H9 (cell line): ENCODE measurements around the gene LRRC41. TPM values are rescaled to one million over a fixed set of nuclear protein-coding genes. Genes with fewer than 3 reads are reported as not detected.
"Not testable (repeated sequence)": the region's sequence is repeated elsewhere in the genome, so short reads cannot be mapped to it uniquely, and the experiment has no call there.

Experiments used
- DNase-seq: peaks from one replicate; pipeline ENCODE4 v3.0.0-alpha.2; 2017
- H2AFZ ChIP-seq: one replicate; pipeline ENCODE4 v1.6.1; 2013; ENCODE audit warnings: mild to moderate bottlenecking, low read length, control low read depth, moderate library complexity
- H2AK5ac ChIP-seq: 2 replicates; pipeline ENCODE4 v1.6.1; 2013; ENCODE audit warnings: low read length, control low read depth, mixed read lengths; ENCODE audit not compliant: insufficient read length
- H2BK120ac ChIP-seq: one replicate; pipeline ENCODE4 v1.6.1; 2013; ENCODE audit warnings: low read depth, mild to moderate bottlenecking, low read length, control low read depth, inconsistent platforms; ENCODE audit not compliant: poor library complexity, severe bottlenecking
- H2BK12ac ChIP-seq: 2 replicates; pipeline ENCODE4 v1.6.1; 2013; ENCODE audit warnings: low read length, control low read depth, mixed read lengths, low read depth; ENCODE audit not compliant: insufficient read length
- H2BK15ac ChIP-seq: 2 replicates; pipeline ENCODE4 v1.6.1; 2013; ENCODE audit warnings: low read depth, low read length, control low read depth
- H2BK20ac ChIP-seq: one replicate; pipeline ENCODE4 v1.6.1; 2013; ENCODE audit warnings: low read depth, mild to moderate bottlenecking, low read length, control low read depth, inconsistent platforms; ENCODE audit not compliant: poor library complexity, severe bottlenecking
- H2BK5ac ChIP-seq: 2 replicates; pipeline ENCODE4 v1.6.1; 2013; ENCODE audit warnings: low read length, control low read depth, mixed read lengths; ENCODE audit not compliant: insufficient read length
- H3K14ac ChIP-seq: 2 replicates; pipeline ENCODE4 v1.6.1; 2013; ENCODE audit warnings: low read length, control low read depth; ENCODE audit not compliant: insufficient read depth
- H3K18ac ChIP-seq: 2 replicates; pipeline ENCODE4 v1.6.1; 2013; ENCODE audit warnings: low read depth, mild to moderate bottlenecking, mixed read lengths, low read length, control low read depth; ENCODE audit not compliant: insufficient read length
- H3K23ac ChIP-seq: 2 replicates; pipeline ENCODE4 v1.6.1; 2013; ENCODE audit warnings: low read length, control low read depth, mixed read lengths, low read depth; ENCODE audit not compliant: insufficient read length
- H3K23me2 ChIP-seq: 2 replicates; pipeline ENCODE4 v1.6.1; 2013; ENCODE audit warnings: low read depth, mild to moderate bottlenecking, mixed read lengths, low read length, control low read depth; ENCODE audit not compliant: insufficient read length, poor library complexity, severe bottlenecking
- H3K27ac ChIP-seq: 2 replicates; pipeline ENCODE4 v1.5.1; 2013; ENCODE audit warnings: low read length, control low read depth, mixed read lengths, low read depth; ENCODE audit not compliant: insufficient read length
- H3K27me3 ChIP-seq: 2 replicates; pipeline ENCODE4 v1.6.1; 2013; ENCODE audit warnings: low read length, control low read depth, inconsistent platforms; ENCODE audit not compliant: insufficient read depth
- H3K4ac ChIP-seq: 2 replicates; pipeline ENCODE4 v1.6.1; 2013; ENCODE audit warnings: low read depth, mild to moderate bottlenecking, control low read depth, inconsistent platforms, low read length, moderate library complexity
- H3K4me1 ChIP-seq: 2 replicates; pipeline ENCODE4 v1.6.1; 2013; ENCODE audit warnings: low read length, control low read depth, inconsistent platforms; ENCODE audit not compliant: insufficient read depth
- H3K4me2 ChIP-seq: 2 replicates; pipeline ENCODE4 v1.6.1; 2013; ENCODE audit warnings: low read length, control low read depth, mixed read lengths; ENCODE audit not compliant: insufficient read length, insufficient read depth
- H3K56ac ChIP-seq: 2 replicates; pipeline ENCODE4 v1.6.1; 2013; ENCODE audit warnings: low read depth, mild to moderate bottlenecking, mixed read lengths, low read length, control low read depth; ENCODE audit not compliant: insufficient read length
- H3K79me1 ChIP-seq: 2 replicates; pipeline ENCODE4 v1.6.1; 2013; ENCODE audit warnings: low read depth, mild to moderate bottlenecking, moderate library complexity, low read length, control low read depth, inconsistent platforms; ENCODE audit not compliant: insufficient read depth, poor library complexity, severe bottlenecking
- H3K79me2 ChIP-seq: 2 replicates; pipeline ENCODE4 v1.6.1; 2013; ENCODE audit warnings: low read length, control low read depth, inconsistent platforms; ENCODE audit not compliant: insufficient read depth
- H3K9ac ChIP-seq: 2 replicates; pipeline ENCODE4 v1.6.1; 2013; ENCODE audit warnings: low read length, control low read depth, mixed read lengths; ENCODE audit not compliant: insufficient read length; ENCODE audit errors: extremely low read depth
- H3K9me3 ChIP-seq: one replicate; pipeline ENCODE4 v1.6.1; 2013; ENCODE audit warnings: low read depth, low read length, inconsistent platforms; ENCODE audit not compliant: control insufficient read depth
- H3T11ph ChIP-seq: one replicate; pipeline ENCODE4 v1.6.1; 2013; ENCODE audit warnings: mild to moderate bottlenecking, low read length, control low read depth, inconsistent platforms
- H4K20me1 ChIP-seq: one replicate; pipeline ENCODE4 v1.6.1; 2013; ENCODE audit not compliant: control insufficient read depth, insufficient read length, insufficient read depth
- H4K5ac ChIP-seq: 2 replicates; pipeline ENCODE4 v1.6.1; 2013; ENCODE audit warnings: low read depth, mild to moderate bottlenecking, mixed read lengths, low read length, control low read depth; ENCODE audit not compliant: insufficient read length
- H4K8ac ChIP-seq: replicated peaks from 2 replicates; pipeline ENCODE4 v1.6.1; 2013; ENCODE audit warnings: low read length, control low read depth, mixed read lengths, low read depth; ENCODE audit not compliant: insufficient read length
- H4K91ac ChIP-seq: 2 replicates; pipeline ENCODE4 v1.6.1; 2013; ENCODE audit warnings: low read depth, mild to moderate bottlenecking, moderate library complexity, mixed read lengths, low read length, control low read depth; ENCODE audit not compliant: insufficient read length
- H3K27ac Mint-ChIP-seq, 3 experiments: 2 replicates in 2 of 3; 3 replicates in 1 of 3; pipeline ENCODE4 v1.8.0; 2020 to 2021; ENCODE audit warnings: mixed read lengths in 3 of 3, mild to moderate bottlenecking in 1 of 3, moderate library complexity in 1 of 3
- H3K27me3 Mint-ChIP-seq: 2 replicates; pipeline ENCODE4 v1.8.0; 2021; ENCODE audit warnings: low read depth, mild to moderate bottlenecking, moderate library complexity, mixed read lengths
- H3K36me3 Mint-ChIP-seq, 3 experiments: 2 replicates in 2 of 3; 3 replicates in 1 of 3; pipeline ENCODE4 v1.8.0; 2020 to 2021; ENCODE audit warnings: low read depth in 3 of 3, mixed read lengths in 3 of 3; ENCODE audit not compliant: insufficient read depth in 1 of 3
- H3K4me1 Mint-ChIP-seq, 2 experiments: 2 replicates each; pipeline ENCODE4 v1.8.0; 2020; ENCODE audit warnings: mixed read lengths in 2 of 2
- H3K4me3 Mint-ChIP-seq, 2 experiments: 2 replicates in 1 of 2; 3 replicates in 1 of 2; pipeline ENCODE4 v1.8.0; 2020 to 2021; ENCODE audit warnings: mild to moderate bottlenecking in 2 of 2, mixed read lengths in 2 of 2, moderate library complexity in 1 of 2
- H3K9me3 Mint-ChIP-seq, 2 experiments: 2 replicates in 1 of 2; 3 replicates in 1 of 2; pipeline ENCODE4 v1.8.0; 2020; ENCODE audit warnings: mild to moderate bottlenecking in 2 of 2, mixed read lengths in 2 of 2, moderate library complexity in 1 of 2
- WGBS: extraction: QIAGEN DNeasy Blood & Tissue Kit; methylation state at CpG from one replicate; pipeline ENCODE4 v1.1.7; 2013; ENCODE audit warnings: missing lambda C conversion rate, low lambda C conversion rate, mixed read lengths; ENCODE audit not compliant: insufficient read length; ENCODE audit errors: extremely low coverage; 5-methylcytosine and 5-hydroxymethylcytosine counted together
- total RNA-seq: library from RNA; stranded (reverse); gene quantifications from 2 replicates; pipeline ENCODE4 v1.2.1, GENCODE V29; 2021

Gene LRRC41
- total RNA-seq, 1 experiment from 2014 or later: 62.6 TPM

- H2BK15ac ChIP-seq, H3K9me3 ChIP-seq, DNase-seq, H3K4ac ChIP-seq, H4K91ac ChIP-seq, H4K5ac ChIP-seq, H2AFZ ChIP-seq, H3K4me3 Mint-ChIP-seq, H3K79me2 ChIP-seq, H2BK20ac ChIP-seq, H3K27ac Mint-ChIP-seq, H3K27me3 Mint-ChIP-seq, H3K56ac ChIP-seq, H3K27me3 ChIP-seq, H3K36me3 Mint-ChIP-seq, H4K8ac ChIP-seq, H3K9ac ChIP-seq, H3T11ph ChIP-seq, H3K79me1 ChIP-seq, H3K14ac ChIP-seq, H3K23ac ChIP-seq, H3K9me3 Mint-ChIP-seq, H3K18ac ChIP-seq, H3K27ac ChIP-seq, H2BK5ac ChIP-seq, H3K23me2 ChIP-seq, H3K4me2 ChIP-seq, H2BK12ac ChIP-seq, H2AK5ac ChIP-seq, H4K20me1 ChIP-seq, H3K4me1 ChIP-seq, H2BK120ac ChIP-seq: not testable (repeated sequence)
- no CpG with 5 or more reads among the region's 6 CpGs for WGBS
- H3K4me1 Mint-ChIP-seq: peaks cover 18 to 21% of the 10 kb centered on the region in 2 experiments
Measured at GRCh38 chr1:46322191-46322590, 18.8 kb upstream of the LRRC41 start.

- H3K4me2 ChIP-seq, H3K79me2 ChIP-seq: not testable (repeated sequence)
- peak overlapping the region in 2 of 3 experiments; percentile 20 to 54; a peak in 4 of 7 replicates for H3K27ac Mint-ChIP-seq
Measured at GRCh38 chr1:46319960-46320914, 16.8 kb upstream of the LRRC41 start.

More at GRCh38 chr1:46319960-46320914, 16.8 kb upstream of the LRRC41 start:
- not testable (repeated sequence) for H2BK15ac ChIP-seq, H2AFZ ChIP-seq, H3K23ac ChIP-seq, H3K23me2 ChIP-seq, H2BK5ac ChIP-seq, H2BK12ac ChIP-seq, H3K27me3 Mint-ChIP-seq, H3K14ac ChIP-seq, H4K91ac ChIP-seq, H3K27ac ChIP-seq, H3K4ac ChIP-seq, H3T11ph ChIP-seq, H3K4me3 Mint-ChIP-seq, H3K27me3 ChIP-seq, H3K9ac ChIP-seq, H3K18ac ChIP-seq, H3K9me3 Mint-ChIP-seq, H4K20me1 ChIP-seq, H3K79me1 ChIP-seq, H4K8ac ChIP-seq, DNase-seq, H3K9me3 ChIP-seq, H2BK120ac ChIP-seq, H2AK5ac ChIP-seq, H3K4me1 ChIP-seq, H4K5ac ChIP-seq, H3K56ac ChIP-seq, H2BK20ac ChIP-seq
- no CpG with 5 or more reads among the region's 13 CpGs for WGBS
- Mint-ChIP-seq H3K4me1 (peaks cover 18 to 21% of the 10 kb centered on the region in 2 experiments), H3K36me3 (peaks cover 6 to 19% (median 14%) of the 10 kb centered on the region in 3 experiments; a peak in 6 of 7 replicates)
